SU-DHL-6 (cell line): Measurements from ENCODE around the gene SLC39A1.

ENCODE experiments used
- CTCF ChIP-seq: fragments of 200-600 bp; sonication (generic); IDR thresholded peaks from one replicate; pipeline ENCODE4 v1.5.1; 2017; ENCODE audit warnings: antibody characterized with exemption, mild to moderate bottlenecking, low read length, moderate library complexity; ENCODE audit not compliant: insufficient read depth, poor library complexity, severe bottlenecking
- EZH2phosphoT487 ChIP-seq: fragments of 200-600 bp; sonication (generic), shearing (Covaris generic); conservative IDR thresholded peaks from 2 replicates; pipeline ENCODE4 v1.6.1; 2018; ENCODE audit warnings: mild to moderate bottlenecking, antibody characterized with exemption, low read length, moderate library complexity, mixed read lengths

- TF ChIP-seq CTCF (no peak), EZH2phosphoT487 (no peak)
These were observed 51.0 kb downstream of the SLC39A1 start for GRCh38 chr1:153912349-153912748.
